OCI-LY1 (cell line): Measurements from ENCODE around the gene TPRKB.

Experiments
- H2AFZ ChIP-seq: fragments of 200-600 bp; sonication (generic), shearing (Covaris generic); 2 replicates; pipeline ENCODE4 v1.6.0; 2014; ENCODE audit warnings: antibody characterized with exemption, mild to moderate bottlenecking, low read length
- H3F3A ChIP-seq: fragments of 200-600 bp; sonication (generic), shearing (Covaris generic); 2 replicates; pipeline ENCODE4 v1.6.0; 2014; ENCODE audit warnings: mild to moderate bottlenecking, antibody characterized with exemption, low read length, moderate library complexity; ENCODE audit not compliant: insufficient read depth
- H3K27ac ChIP-seq: fragments of 200-600 bp; sonication (generic); 2 replicates; pipeline ENCODE4 v1.5.1; 2014; ENCODE audit warnings: low read length, mixed run types, mild to moderate bottlenecking, low read depth; ENCODE audit not compliant: poor library complexity, severe bottlenecking
- H3K27me3 ChIP-seq: fragments of 200-600 bp; sonication (generic); 2 replicates; pipeline ENCODE4 v1.6.0; 2014; ENCODE audit warnings: antibody characterized with exemption, mild to moderate bottlenecking, low read length, moderate library complexity; ENCODE audit not compliant: insufficient read depth
- H3K36me3 ChIP-seq: fragments of 200-600 bp; sonication (generic); 2 replicates; pipeline ENCODE4 v1.6.1; 2014; ENCODE audit warnings: mild to moderate bottlenecking, antibody characterized with exemption, low read length, moderate library complexity, mixed read lengths; ENCODE audit not compliant: insufficient read depth
- H3K4me1 ChIP-seq: fragments of 200-600 bp; sonication (generic); 2 replicates; pipeline ENCODE4 v1.5.1; 2014; ENCODE audit warnings: mild to moderate bottlenecking, low read length, moderate library complexity; ENCODE audit not compliant: insufficient read depth, severe bottlenecking
- H3K4me2 ChIP-seq: fragments of 200-600 bp; sonication (generic), shearing (Covaris generic); 2 replicates; pipeline ENCODE4 v1.6.1; 2014; ENCODE audit warnings: low read length
- H3K4me3 ChIP-seq: fragments of 200-600 bp; sonication (generic); 2 replicates; pipeline ENCODE4 v1.5.1; 2014; ENCODE audit warnings: low read length, low read depth, mild to moderate bottlenecking, mixed read lengths; ENCODE audit not compliant: poor library complexity, severe bottlenecking
- H3K79me2 ChIP-seq: fragments of 200-600 bp; shearing (Covaris generic); 2 replicates; pipeline ENCODE4 v1.6.1; 2016; ENCODE audit warnings: mixed run types, low read length, mixed read lengths; ENCODE audit not compliant: insufficient read depth
- H3K9ac ChIP-seq: fragments of 200-600 bp; sonication (generic), shearing (Covaris generic); 2 replicates; pipeline ENCODE4 v1.6.1; 2014; ENCODE audit warnings: mild to moderate bottlenecking, low read length, mixed read lengths
- H3K9me2 ChIP-seq: fragments of 200-600 bp; sonication (generic), shearing (Covaris generic); 2 replicates; pipeline ENCODE4 v1.6.1; 2014; ENCODE audit warnings: low read depth, mild to moderate bottlenecking, low read length, mixed read lengths
- H3K9me3 ChIP-seq: fragments of 200-600 bp; shearing (Covaris generic); 2 replicates; pipeline ENCODE4 v1.6.1; 2014; ENCODE audit warnings: low read length, mixed read lengths
- H4K20me1 ChIP-seq: fragments of 200-600 bp; sonication (generic), shearing (Covaris generic); 2 replicates; pipeline ENCODE4 v1.6.0; 2016; ENCODE audit warnings: mild to moderate bottlenecking, low read length; ENCODE audit not compliant: insufficient read depth
- EZH2 ChIP-seq: fragments of 200-600 bp; sonication (generic), shearing (Covaris generic); IDR thresholded peaks from 2 replicates; pipeline ENCODE4 v1.8.0; 2017; ENCODE audit warnings: borderline replicate concordance, mixed run types, mild to moderate bottlenecking, antibody characterized with exemption, low read length, moderate library complexity, mixed read lengths
- TF ChIP-seq, protein P1 (sequence below): fragments of 200-600 bp; sonication (generic), shearing (Covaris generic); IDR thresholded peaks from 2 replicates; pipeline ENCODE4 v1.5.1; 2017; ENCODE audit warnings: mild to moderate bottlenecking, antibody characterized with exemption, low read length, moderate library complexity, mixed read lengths

TPRKB gene

GRCh38 chr2:73776381-73776780, 39.2 kb upstream of the TPRKB start:
- Histone ChIP-seq H3K9ac (no peak overlapping the region), H3K4me1 (peaks cover 17% of the 10 kb centered on the region), H3K9me3 (no peaks in the 10 kb centered on the region), H3K4me2 (no peak overlapping the region), H3K9me2 (no peaks in the 10 kb centered on the region), H3K27ac (no peak overlapping the region), H4K20me1 (no peaks in the 10 kb centered on the region), H3K79me2 (peaks cover 16% of the 10 kb centered on the region; the same call in 1 of the 2 replicates), H2AFZ (no peak overlapping the region), H3K27me3 (no peaks in the 10 kb centered on the region), H3F3A (no peaks in the 10 kb centered on the region), H3K36me3 (peaks cover 47% of the 10 kb centered on the region), H3K4me3 (no peak overlapping the region)
- TF ChIP-seq, protein P1, sequence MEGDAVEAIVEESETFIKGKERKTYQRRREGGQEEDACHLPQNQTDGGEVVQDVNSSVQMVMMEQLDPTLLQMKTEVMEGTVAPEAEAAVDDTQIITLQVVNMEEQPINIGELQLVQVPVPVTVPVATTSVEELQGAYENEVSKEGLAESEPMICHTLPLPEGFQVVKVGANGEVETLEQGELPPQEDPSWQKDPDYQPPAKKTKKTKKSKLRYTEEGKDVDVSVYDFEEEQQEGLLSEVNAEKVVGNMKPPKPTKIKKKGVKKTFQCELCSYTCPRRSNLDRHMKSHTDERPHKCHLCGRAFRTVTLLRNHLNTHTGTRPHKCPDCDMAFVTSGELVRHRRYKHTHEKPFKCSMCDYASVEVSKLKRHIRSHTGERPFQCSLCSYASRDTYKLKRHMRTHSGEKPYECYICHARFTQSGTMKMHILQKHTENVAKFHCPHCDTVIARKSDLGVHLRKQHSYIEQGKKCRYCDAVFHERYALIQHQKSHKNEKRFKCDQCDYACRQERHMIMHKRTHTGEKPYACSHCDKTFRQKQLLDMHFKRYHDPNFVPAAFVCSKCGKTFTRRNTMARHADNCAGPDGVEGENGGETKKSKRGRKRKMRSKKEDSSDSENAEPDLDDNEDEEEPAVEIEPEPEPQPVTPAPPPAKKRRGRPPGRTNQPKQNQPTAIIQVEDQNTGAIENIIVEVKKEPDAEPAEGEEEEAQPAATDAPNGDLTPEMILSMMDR, result no peak
- no peak for TF ChIP-seq EZH2

- no peaks in the 10 kb centered on the region for H3K9me2 ChIP-seq
- H3F3A ChIP-seq, result no peaks in the 10 kb centered on the region
- no peaks in the 10 kb centered on the region for H3K4me1 ChIP-seq
- TF ChIP-seq, protein P1, result no peak
- H3K4me2 ChIP-seq, result no peak overlapping the region
- no peaks in the 10 kb centered on the region for H3K27me3 ChIP-seq
- peaks cover 76% of the 10 kb centered on the region for H3K36me3 ChIP-seq
- H3K9me3 ChIP-seq, result no peaks in the 10 kb centered on the region
- no peak overlapping the region for H2AFZ ChIP-seq
- no peak overlapping the region for H3K9ac ChIP-seq
- no peaks in the 10 kb centered on the region for H3K79me2 ChIP-seq
- no peaks in the 10 kb centered on the region for H4K20me1 ChIP-seq
- no peak overlapping the region for H3K27ac ChIP-seq
- no peak overlapping the region for H3K4me3 ChIP-seq
Observed at GRCh38 chr2:73772819-73773218, 35.7 kb upstream of the TPRKB start.

GRCh38 chr2:73770725-73771124, 33.6 kb upstream of the TPRKB start:
- no peak overlapping the region for H3K27ac ChIP-seq
- no peaks in the 10 kb centered on the region for H3K27me3 ChIP-seq
- H3K79me2 ChIP-seq, result no peaks in the 10 kb centered on the region
- no peak overlapping the region for H2AFZ ChIP-seq
- no peaks in the 10 kb centered on the region for H3K9me3 ChIP-seq
- H3K9ac ChIP-seq, result no peak overlapping the region
- no peak overlapping the region for H3K4me3 ChIP-seq
- H3K36me3 ChIP-seq, result peaks cover 77% of the 10 kb centered on the region
- H3F3A ChIP-seq, result no peaks in the 10 kb centered on the region
- H4K20me1 ChIP-seq, result no peaks in the 10 kb centered on the region
- no peak overlapping the region for H3K4me2 ChIP-seq
- no peaks in the 10 kb centered on the region for H3K9me2 ChIP-seq
- no peaks in the 10 kb centered on the region for H3K4me1 ChIP-seq
- TF ChIP-seq EZH2, result no peak
- TF ChIP-seq, protein P1, result no peak
